Activated T-cell treated with anti-CD3 and anti-CD28 coated beads, Interleukin-2, amount 50 U/mL, for 4 hours (primary cell): ENCODE measurements around the gene ZNF467. TPM values are rescaled to one million over a fixed set of nuclear protein-coding genes. Genes with fewer than 3 reads are reported as not detected.

Source experiments
- ATAC-seq, 2 donors: fragments of 200-7000 bp; cut with Tn5 transposase; one replicate each; pipeline ENCODE4 v1.10.0; 2021
- DNase-seq: peaks from one replicate; pipeline ENCODE4 v3.0.0-alpha.2; 2020
- H3K27me3 Mint-ChIP-seq: one replicate; pipeline ENCODE4 v1.8.0; 2021; ENCODE audit warnings: low read depth, mixed read lengths
- H3K36me3 Mint-ChIP-seq: one replicate; pipeline ENCODE4 v1.8.0; 2022; ENCODE audit warnings: mixed read lengths; ENCODE audit not compliant: insufficient read depth
- H3K4me1 Mint-ChIP-seq: one replicate; pipeline ENCODE4 v1.8.0; 2021; ENCODE audit warnings: low read depth, mixed read lengths
- H3K4me3 Mint-ChIP-seq: one replicate; pipeline ENCODE4 v1.8.0; 2021; ENCODE audit warnings: mild to moderate bottlenecking, moderate library complexity, mixed read lengths
- H3K9me3 Mint-ChIP-seq: one replicate; pipeline ENCODE4 v1.8.0; 2021; ENCODE audit warnings: mixed read lengths
- total RNA-seq, 3 donors: library from RNA; stranded (reverse); gene quantifications; one replicate each; pipeline ENCODE4 v1.2.1, GENCODE V29; 2021

ZNF467 gene
- total RNA-seq, 3 donors from 2014 or later: 0.08 to 0.18 (median 0.16) TPM

- ATAC-seq (no peak), DNase-seq (no peak)
- Mint-ChIP-seq H3K9me3 (no peaks in the 10 kb centered on the region), H3K27me3 (no peaks in the 10 kb centered on the region), H3K4me1 (no peaks in the 10 kb centered on the region), H3K4me3 (no peak overlapping the region), H3K36me3 (peaks cover 5% of the 10 kb centered on the region)
Observed at GRCh38 chr7:149764481-149765398, 8.6 kb downstream of the ZNF467 start.

- H3K9me3 Mint-ChIP-seq: no peaks in the 10 kb centered on the region
- no peak for DNase-seq
- no peak for ATAC-seq
- H3K4me1 Mint-ChIP-seq: no peaks in the 10 kb centered on the region
- peaks cover 5% of the 10 kb centered on the region for H3K36me3 Mint-ChIP-seq
- no peaks in the 10 kb centered on the region for H3K27me3 Mint-ChIP-seq
- H3K4me3 Mint-ChIP-seq: no peak overlapping the region
Observed at GRCh38 chr7:149763563-149764240, 9.7 kb downstream of the ZNF467 start.

- no peak overlapping the region for H3K4me3 Mint-ChIP-seq
- DNase-seq: no peak
- no peaks in the 10 kb centered on the region for H3K27me3 Mint-ChIP-seq
- H3K9me3 Mint-ChIP-seq: no peaks in the 10 kb centered on the region
- no peaks in the 10 kb centered on the region for H3K4me1 Mint-ChIP-seq
- no peak for ATAC-seq
- H3K36me3 Mint-ChIP-seq: peaks cover 5% of the 10 kb centered on the region
Observed at GRCh38 chr7:149762610-149763009, 10.8 kb downstream of the ZNF467 start.

GRCh38 chr7:149762089-149762488 lies 11.3 kb downstream of the ZNF467 start:
- DNase-seq: no peak
- ATAC-seq: no peak
- no peak overlapping the region for H3K4me3 Mint-ChIP-seq
- H3K27me3 Mint-ChIP-seq: no peaks in the 10 kb centered on the region
- no peaks in the 10 kb centered on the region for H3K9me3 Mint-ChIP-seq
- H3K36me3 Mint-ChIP-seq: peaks cover 5% of the 10 kb centered on the region
- H3K4me1 Mint-ChIP-seq: no peaks in the 10 kb centered on the region

GRCh38 chr7:149761307-149761706 lies 12.1 kb downstream of the ZNF467 start:
- Mint-ChIP-seq H3K4me3 (no peak overlapping the region), H3K27me3 (no peaks in the 10 kb centered on the region), H3K4me1 (no peaks in the 10 kb centered on the region), H3K9me3 (no peaks in the 10 kb centered on the region), H3K36me3 (peaks cover 3% of the 10 kb centered on the region)
- ATAC-seq (no peak), DNase-seq (no peak)

GRCh38 chr7:149760538-149760937 lies 12.8 kb downstream of the ZNF467 start:
- Mint-ChIP-seq H3K27me3 (no peaks in the 10 kb centered on the region), H3K9me3 (no peaks in the 10 kb centered on the region), H3K4me1 (no peaks in the 10 kb centered on the region), H3K4me3 (no peak overlapping the region), H3K36me3 (no peaks in the 10 kb centered on the region)
- DNase-seq: no peak
- no peak for ATAC-seq

- Mint-ChIP-seq H3K36me3 (no peaks in the 10 kb centered on the region), H3K9me3 (no peaks in the 10 kb centered on the region), H3K4me3 (no peak overlapping the region), H3K4me1 (no peaks in the 10 kb centered on the region), H3K27me3 (no peaks in the 10 kb centered on the region)
- DNase-seq: no peak
- ATAC-seq: no peak
Observed at GRCh38 chr7:149759093-149759860, 14.1 kb downstream of the ZNF467 start.

- no peaks in the 10 kb centered on the region for H3K27me3 Mint-ChIP-seq
- no peaks in the 10 kb centered on the region for H3K9me3 Mint-ChIP-seq
- DNase-seq (no peak), ATAC-seq (no peak)
- peaks cover 1% of the 10 kb centered on the region for H3K36me3 Mint-ChIP-seq
- H3K4me1 Mint-ChIP-seq: no peaks in the 10 kb centered on the region
- H3K4me3 Mint-ChIP-seq: no peak overlapping the region
Observed at GRCh38 chr7:149753375-149754233, 19.8 kb downstream of the ZNF467 start.

- H3K27me3 Mint-ChIP-seq: no peaks in the 10 kb centered on the region
- H3K4me3 Mint-ChIP-seq: no peak overlapping the region
- DNase-seq (no peak), ATAC-seq (no peak)
- H3K9me3 Mint-ChIP-seq: no peaks in the 10 kb centered on the region
- peaks cover 1% of the 10 kb centered on the region for H3K36me3 Mint-ChIP-seq
- no peaks in the 10 kb centered on the region for H3K4me1 Mint-ChIP-seq
Observed at GRCh38 chr7:149752646-149753045, 20.7 kb downstream of the ZNF467 start.

- no peak for ATAC-seq
- Mint-ChIP-seq H3K36me3 (peaks cover 1% of the 10 kb centered on the region), H3K4me1 (no peaks in the 10 kb centered on the region)
Observed at GRCh38 chr7:149751043-149751775, 22.2 kb downstream of the ZNF467 start.

GRCh38 chr7:149750122-149750845 lies 23.1 kb downstream of the ZNF467 start:
- no peak for ATAC-seq
- no peak for DNase-seq
- peaks cover 1% of the 10 kb centered on the region for H3K36me3 Mint-ChIP-seq
- no peaks in the 10 kb centered on the region for H3K9me3 Mint-ChIP-seq
- no peaks in the 10 kb centered on the region for H3K4me1 Mint-ChIP-seq
- no peak overlapping the region for H3K4me3 Mint-ChIP-seq
- H3K27me3 Mint-ChIP-seq: peaks cover 2% of the 10 kb centered on the region

More at GRCh38 chr7:149751043-149751775, 22.2 kb downstream of the ZNF467 start:
- H3K27me3 Mint-ChIP-seq: peaks cover 2% of the 10 kb centered on the region
- H3K4me3 Mint-ChIP-seq: no peak overlapping the region
- no peaks in the 10 kb centered on the region for H3K9me3 Mint-ChIP-seq
- DNase-seq: no peak

GRCh38 chr7:149748076-149748874 lies 25.1 kb downstream of the ZNF467 start:
- Mint-ChIP-seq H3K36me3 (peaks cover 1% of the 10 kb centered on the region), H3K4me1 (no peaks in the 10 kb centered on the region), H3K27me3 (peaks cover 2% of the 10 kb centered on the region), H3K4me3 (no peak overlapping the region), H3K9me3 (no peaks in the 10 kb centered on the region)
- no peak for ATAC-seq
- DNase-seq: no peak
